D721Med (cell line): ENCODE data around the gene REC8.

ENCODE experiments used
- DNase-seq: peaks from one replicate; pipeline ENCODE4 v3.0.0; 2011; ENCODE audit warnings: low spot score; ENCODE audit not compliant: insufficient read length
- FAIRE-seq: peaks from 2 replicates; lab custom pipeline; 2011; peaks lifted over from hg19 to GRCh38; lab: Jason Lieb, UNC
- CTCF ChIP-seq: IDR thresholded peaks from 2 replicates; pipeline ENCODE4 v1.5.1; 2012; ENCODE audit warnings: mild to moderate bottlenecking, control low read depth; ENCODE audit not compliant: insufficient read depth; ENCODE audit errors: missing control alignments

Gene REC8

GRCh38 chr14:24192933-24193332 is 21.1 kb downstream of the REC8 start:
- TF ChIP-seq CTCF, result no peak
- DNase-seq (no peak), FAIRE-seq (no peak)

- TF ChIP-seq CTCF, result no peak
- DNase-seq (no peak), FAIRE-seq (no peak)
These were observed 22.4 kb downstream of the REC8 start for GRCh38 chr14:24194186-24194872.

DNA sequence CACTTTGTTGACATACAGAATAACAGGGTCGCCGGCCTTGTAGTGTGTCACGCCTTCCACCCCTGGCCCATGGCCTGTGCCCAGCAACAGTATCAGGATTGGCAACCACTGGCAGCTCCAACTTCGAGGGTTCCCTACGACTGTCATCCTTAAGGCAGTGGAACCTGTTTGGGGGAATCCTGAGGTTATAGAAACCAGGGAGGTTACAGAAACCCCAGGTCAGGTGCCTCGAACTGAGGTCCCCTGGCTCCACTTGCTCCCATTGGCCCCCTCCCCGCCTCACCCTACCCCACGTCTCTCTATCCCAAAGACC is 22.9 kb downstream of the REC8 start:
- no peak for DNase-seq
- no peak for FAIRE-seq
- TF ChIP-seq CTCF, result no peak

- FAIRE-seq (no peak), DNase-seq (peak; percentile 91)
- TF ChIP-seq CTCF, result no peak
These were observed 23.5 kb downstream of the REC8 start, which contains the start of gene TM9SF1 for GRCh38 chr14:24195186-24196070. Gene TM9SF1, minus strand, starts transcription at chr14:24195441. Its CDS starts 422 bp downstream, at chr14:24195019.

- DNase-seq, result no peak
- no peak for FAIRE-seq
These were observed 24.5 kb downstream of the REC8 start for GRCh38 chr14:24196071-24197055.

DNA sequence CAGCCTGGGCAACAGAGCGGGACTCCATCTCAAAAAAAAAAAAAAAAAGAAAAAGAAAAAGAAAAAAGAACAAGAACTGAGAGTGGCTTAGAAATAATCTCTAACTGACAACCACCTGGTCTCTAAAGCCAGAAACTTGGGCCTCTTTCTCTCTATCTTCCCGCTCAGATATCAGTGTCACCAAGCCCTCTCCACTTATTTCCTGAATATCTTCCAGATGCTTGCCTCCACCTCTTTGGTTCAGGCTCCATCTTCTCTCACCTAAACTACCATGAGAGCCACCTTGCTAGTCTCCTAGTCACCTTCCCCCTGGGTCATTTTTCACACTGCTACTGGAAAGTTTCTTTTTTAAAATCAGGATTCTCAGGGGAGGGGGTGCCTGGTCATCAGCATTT is 25.2 kb downstream of the REC8 start:
- TF ChIP-seq CTCF, result no peak

More at GRCh38 chr14:24196071-24197055, 24.5 kb downstream of the REC8 start:
- TF ChIP-seq CTCF, result no peak

More for the DNA sequence above, 25.2 kb downstream of the REC8 start:
- FAIRE-seq (no peak), DNase-seq (no peak)
